ENCODE data around the gene UPF3B.
"Not testable (repeated sequence)": the region's sequence is repeated elsewhere in the genome, so short reads cannot be mapped to it uniquely, and the experiment has no call there.

Gene UPF3B

GRCh38 chrX:119824221-119824620 lies 28.5 kb downstream of the UPF3B start:
- not testable (repeated sequence) for DNase-seq

- not testable (repeated sequence) for DNase-seq
These were observed 31.1 kb downstream of the UPF3B start for GRCh38 chrX:119821703-119822102.

GRCh38 chrX:119817130-119817690 lies 35.6 kb downstream of the UPF3B start:
- no peak for DNase-seq

- DNase-seq, result no peak
These were observed 36.5 kb downstream of the UPF3B start for GRCh38 chrX:119816300-119816699.

GRCh38 chrX:119809185-119809666 lies 43.5 kb downstream of the UPF3B start:
- DNase-seq, result no peak

GRCh38 chrX:119808461-119808860 lies 44.3 kb downstream of the UPF3B start:
- DNase-seq, result not testable (repeated sequence)

- no peak for DNase-seq
These were observed 50.2 kb downstream of the UPF3B start for GRCh38 chrX:119802546-119802945.

- DNase-seq, result no peak
These were observed 51.2 kb downstream of the UPF3B start for GRCh38 chrX:119801253-119802221.

- DNase-seq, result peak; percentile 74 to 78
These were observed 61.1 kb downstream of the UPF3B start, which contains the start of gene RPL39 for GRCh38 chrX:119791437-119792231. RPL39 (minus strand) TSS chrX:119791630; CDS start chrX:119791576, 54 bp downstream.

GRCh38 chrX:119790977-119791436 lies 61.8 kb downstream of the UPF3B start:
- DNase-seq, result peak; percentile 29 to 36

GRCh38 chrX:119784747-119785446 lies 67.9 kb downstream of the UPF3B start:
- peak; percentile 29 to 37 for DNase-seq

Measured in activated CD4-positive, alpha-beta T cell treated with anti-CD3 and anti-CD28 coated beads, Interleukin-2, amount 50 U/mL, for 4 hours (primary cell).